IPS-18a (cell line): ENCODE results near the gene CNTN2.

Source experiments
- H3K27ac ChIP-seq: one replicate; pipeline ENCODE4 v1.5.1; 2013; ENCODE audit warnings: low read length
- H3K27me3 ChIP-seq: one replicate; pipeline ENCODE4 v1.6.1; 2013; ENCODE audit warnings: mild to moderate bottlenecking, low read length; ENCODE audit not compliant: control insufficient read depth, insufficient read depth
- H3K36me3 ChIP-seq: one replicate; pipeline ENCODE4 v1.6.1; 2013; ENCODE audit warnings: low read depth, low read length; ENCODE audit not compliant: control insufficient read depth
- H3K4me1 ChIP-seq: one replicate; pipeline ENCODE4 v1.6.1; 2013; ENCODE audit warnings: low read depth, low read length; ENCODE audit not compliant: control insufficient read depth
- H3K4me3 ChIP-seq: one replicate; pipeline ENCODE4 v1.5.1; 2013; ENCODE audit warnings: low read length
- H3K9ac ChIP-seq: one replicate; pipeline ENCODE4 v1.6.1; 2013; ENCODE audit warnings: mild to moderate bottlenecking, low read length, moderate library complexity
- H3K9me3 ChIP-seq: one replicate; pipeline ENCODE4 v1.6.1; 2013; ENCODE audit warnings: low read depth, low read length; ENCODE audit not compliant: control insufficient read depth

CNTN2 gene, protein sequence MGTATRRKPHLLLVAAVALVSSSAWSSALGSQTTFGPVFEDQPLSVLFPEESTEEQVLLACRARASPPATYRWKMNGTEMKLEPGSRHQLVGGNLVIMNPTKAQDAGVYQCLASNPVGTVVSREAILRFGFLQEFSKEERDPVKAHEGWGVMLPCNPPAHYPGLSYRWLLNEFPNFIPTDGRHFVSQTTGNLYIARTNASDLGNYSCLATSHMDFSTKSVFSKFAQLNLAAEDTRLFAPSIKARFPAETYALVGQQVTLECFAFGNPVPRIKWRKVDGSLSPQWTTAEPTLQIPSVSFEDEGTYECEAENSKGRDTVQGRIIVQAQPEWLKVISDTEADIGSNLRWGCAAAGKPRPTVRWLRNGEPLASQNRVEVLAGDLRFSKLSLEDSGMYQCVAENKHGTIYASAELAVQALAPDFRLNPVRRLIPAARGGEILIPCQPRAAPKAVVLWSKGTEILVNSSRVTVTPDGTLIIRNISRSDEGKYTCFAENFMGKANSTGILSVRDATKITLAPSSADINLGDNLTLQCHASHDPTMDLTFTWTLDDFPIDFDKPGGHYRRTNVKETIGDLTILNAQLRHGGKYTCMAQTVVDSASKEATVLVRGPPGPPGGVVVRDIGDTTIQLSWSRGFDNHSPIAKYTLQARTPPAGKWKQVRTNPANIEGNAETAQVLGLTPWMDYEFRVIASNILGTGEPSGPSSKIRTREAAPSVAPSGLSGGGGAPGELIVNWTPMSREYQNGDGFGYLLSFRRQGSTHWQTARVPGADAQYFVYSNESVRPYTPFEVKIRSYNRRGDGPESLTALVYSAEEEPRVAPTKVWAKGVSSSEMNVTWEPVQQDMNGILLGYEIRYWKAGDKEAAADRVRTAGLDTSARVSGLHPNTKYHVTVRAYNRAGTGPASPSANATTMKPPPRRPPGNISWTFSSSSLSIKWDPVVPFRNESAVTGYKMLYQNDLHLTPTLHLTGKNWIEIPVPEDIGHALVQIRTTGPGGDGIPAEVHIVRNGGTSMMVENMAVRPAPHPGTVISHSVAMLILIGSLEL

DNA sequence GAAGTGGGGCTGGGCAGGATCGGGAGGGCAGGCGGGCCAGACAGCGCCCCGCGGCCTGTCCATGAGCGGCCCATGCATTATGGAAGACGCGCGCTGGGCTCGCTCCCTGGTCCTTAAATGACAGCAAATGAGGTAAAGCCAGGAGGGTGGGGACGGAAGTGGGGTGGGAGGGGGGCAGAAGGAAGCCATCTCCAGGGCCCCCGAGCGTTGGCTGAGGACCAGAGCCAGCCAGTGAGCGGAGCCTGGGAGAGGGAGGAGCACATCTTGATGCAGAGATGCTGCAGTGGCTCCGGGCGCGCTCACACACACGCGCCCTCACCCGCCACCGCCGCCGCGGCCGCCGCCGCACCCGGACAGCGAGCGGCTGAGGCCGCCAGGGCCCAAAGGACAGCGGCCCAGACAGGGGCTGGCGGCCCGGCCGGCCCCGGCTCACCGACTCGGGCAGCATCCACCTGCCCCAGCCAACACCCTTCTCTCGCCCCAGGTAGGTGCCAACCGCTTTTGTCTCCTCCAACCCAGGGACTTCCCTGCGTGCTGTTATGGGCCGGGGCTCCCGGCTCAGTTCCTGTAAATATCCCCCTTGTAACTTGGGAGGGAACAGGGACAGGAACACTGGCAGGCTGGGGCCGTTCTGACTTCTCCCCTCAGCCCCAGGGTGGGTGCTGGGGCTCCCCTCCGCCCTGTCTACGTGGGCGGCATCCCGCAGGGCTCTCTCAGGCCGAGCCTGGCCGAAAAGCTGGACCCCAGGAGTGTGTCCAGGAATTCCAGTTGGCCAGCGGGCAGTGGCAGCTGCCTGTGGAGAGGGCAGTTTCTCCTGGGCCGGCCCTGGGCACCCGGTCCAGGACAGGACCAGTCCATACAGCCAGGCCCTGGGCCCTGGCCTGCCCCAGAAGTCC, at the start of gene CNTN2:
Gene CNTN2 (plus strand): TSS at position 302 of the 896 bp plus-strand sequence. CDS start 9,974 bp downstream, outside the sequence.
- H3K27me3 ChIP-seq = peaks cover 44% of the 10 kb centered on the region
- no peak within 1 kb of the TSS for H3K9ac ChIP-seq
- no peaks in the 10 kb centered on the region for H3K36me3 ChIP-seq
- H3K9me3 ChIP-seq = no peaks in the 10 kb centered on the region
- H3K27ac ChIP-seq = no peak within 1 kb of the TSS
- peak within 1 kb of the TSS; percentile 40 for H3K4me3 ChIP-seq
- peaks cover 20% of the 10 kb centered on the region for H3K4me1 ChIP-seq

DNA sequence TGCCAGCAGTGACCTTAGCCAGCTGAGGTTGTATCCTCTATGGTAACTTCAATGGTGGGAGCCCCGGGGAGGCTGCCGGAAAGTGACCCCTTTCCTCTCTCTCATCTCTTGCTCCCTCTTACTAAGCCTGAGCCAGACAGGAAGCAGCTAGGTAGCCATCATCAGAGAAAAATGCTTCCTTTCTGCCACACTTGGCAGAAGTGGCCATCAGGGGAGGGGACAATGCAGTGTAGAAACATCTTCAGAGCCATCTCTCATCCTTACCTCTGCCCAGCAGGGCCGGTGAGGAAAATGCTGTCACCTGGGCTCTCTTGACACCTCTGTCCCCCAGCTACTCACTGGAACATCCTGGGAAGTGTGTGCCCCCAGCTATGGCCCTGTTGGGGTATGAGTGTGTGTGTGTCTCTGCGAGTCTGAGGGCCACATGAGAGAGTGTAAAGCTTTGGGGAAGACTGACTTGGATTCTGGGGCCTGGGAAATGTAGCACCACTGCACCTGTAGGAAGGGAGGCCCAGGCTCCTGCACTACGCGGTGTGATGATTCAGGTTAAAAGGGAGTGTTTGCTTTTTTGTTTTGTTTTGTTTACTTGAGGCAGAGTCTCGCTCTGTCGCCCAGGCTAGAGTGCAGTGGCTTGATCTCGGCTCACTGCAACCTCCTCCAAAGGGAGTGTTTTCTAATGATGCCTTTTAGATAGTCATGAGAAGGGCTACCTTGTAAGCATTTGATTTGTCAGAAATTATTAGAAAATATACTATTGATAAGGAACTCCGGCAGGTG, 48.7 kb upstream of the CNTN2 start:
- Histone ChIP-seq H3K4me1 (peaks cover 16% of the 10 kb centered on the region), H3K27me3 (peaks cover 6% of the 10 kb centered on the region), H3K27ac (no peak overlapping the region), H3K36me3 (no peaks in the 10 kb centered on the region), H3K9ac (no peak overlapping the region), H3K4me3 (no peak overlapping the region), H3K9me3 (no peaks in the 10 kb centered on the region)

DNA sequence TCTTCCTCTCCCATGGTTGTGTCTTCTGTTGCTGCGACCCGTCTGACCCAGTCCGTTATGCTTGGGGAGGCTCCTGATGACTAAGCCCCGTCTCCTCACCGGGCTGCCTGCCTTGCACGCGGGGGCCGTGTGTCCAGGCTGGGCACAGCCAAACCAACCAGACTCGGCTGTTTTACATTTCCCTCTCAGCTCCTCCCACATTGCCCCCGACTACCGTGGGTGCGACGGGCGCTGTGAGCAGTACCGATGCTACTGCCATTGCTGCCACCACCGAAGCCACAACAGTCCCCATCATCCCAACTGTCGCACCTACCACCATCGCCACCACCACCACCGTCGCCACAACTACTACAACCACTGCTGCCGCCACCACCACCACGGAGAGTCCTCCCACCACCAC, 46.0 kb upstream of the CNTN2 start:
- Histone ChIP-seq H3K4me3 (no peak overlapping the region), H3K9me3 (no peaks in the 10 kb centered on the region), H3K9ac (no peak overlapping the region), H3K27me3 (no peaks in the 10 kb centered on the region), H3K36me3 (no peaks in the 10 kb centered on the region), H3K4me1 (peaks cover 1% of the 10 kb centered on the region), H3K27ac (no peak overlapping the region)

DNA sequence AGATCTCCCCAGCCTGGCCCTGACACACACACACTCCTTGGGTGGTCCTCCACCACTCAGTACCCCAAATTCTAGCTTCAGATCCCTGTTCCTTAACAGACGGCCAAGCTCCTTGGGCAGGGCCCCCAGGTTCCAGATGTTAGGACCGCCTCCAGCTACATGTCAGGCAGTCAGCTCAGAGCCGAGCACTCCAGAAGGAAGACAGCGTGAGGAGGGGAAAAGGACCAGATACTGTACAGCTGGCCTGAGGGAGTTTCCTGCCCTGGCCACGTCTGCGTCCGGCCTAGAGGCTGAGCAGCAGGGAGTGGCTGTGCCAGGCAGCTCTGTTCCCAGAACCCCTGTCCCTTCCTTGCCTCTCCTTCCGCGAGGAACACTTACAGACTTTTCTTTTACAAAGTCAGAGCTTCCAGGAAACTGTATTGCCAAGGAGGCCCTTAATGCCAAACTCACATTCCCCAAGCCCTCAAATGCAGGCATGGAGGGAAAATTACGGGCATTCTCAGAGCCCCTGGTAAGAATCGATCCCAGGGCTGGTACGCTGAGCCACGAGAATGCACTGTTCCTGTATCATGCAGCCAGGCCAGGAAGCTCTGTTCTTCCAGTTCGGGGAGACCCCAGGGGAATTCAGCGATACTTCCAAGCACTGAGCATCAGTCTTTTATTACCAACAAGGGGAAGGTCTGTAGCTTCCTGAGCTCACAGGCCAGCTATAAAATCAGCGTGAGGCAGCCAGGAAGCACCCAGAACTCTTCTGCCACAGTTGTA, 45.2 kb upstream of the CNTN2 start:
- Histone ChIP-seq H3K9ac (no peak overlapping the region), H3K4me1 (peaks cover 3% of the 10 kb centered on the region), H3K27ac (no peak overlapping the region), H3K4me3 (no peak overlapping the region), H3K27me3 (no peaks in the 10 kb centered on the region), H3K36me3 (no peaks in the 10 kb centered on the region), H3K9me3 (no peaks in the 10 kb centered on the region)

DNA sequence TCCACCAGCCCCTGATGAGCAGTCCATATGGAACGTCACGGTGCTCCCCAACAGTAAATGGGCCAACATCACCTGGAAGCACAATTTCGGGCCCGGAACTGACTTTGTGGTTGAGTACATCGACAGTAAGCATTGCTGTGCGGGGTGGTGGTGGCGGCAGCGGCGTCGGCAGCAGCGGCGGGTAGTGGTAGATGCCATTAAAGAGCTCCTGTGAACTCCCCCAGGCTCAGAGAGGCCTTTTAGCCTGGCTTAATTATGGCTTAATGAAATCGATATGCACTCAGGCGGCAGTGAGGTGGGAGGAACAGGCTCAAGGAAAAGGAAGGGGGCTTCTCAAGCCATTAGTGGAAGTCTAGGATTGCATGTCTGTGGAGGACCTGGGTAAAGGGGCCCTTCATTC, 41.9 kb upstream of the CNTN2 start:
- Histone ChIP-seq H3K4me1 (peaks cover 15% of the 10 kb centered on the region), H3K27me3 (no peaks in the 10 kb centered on the region), H3K9ac (no peak overlapping the region), H3K4me3 (no peak overlapping the region), H3K36me3 (no peaks in the 10 kb centered on the region), H3K27ac (no peak overlapping the region), H3K9me3 (no peaks in the 10 kb centered on the region)

DNA sequence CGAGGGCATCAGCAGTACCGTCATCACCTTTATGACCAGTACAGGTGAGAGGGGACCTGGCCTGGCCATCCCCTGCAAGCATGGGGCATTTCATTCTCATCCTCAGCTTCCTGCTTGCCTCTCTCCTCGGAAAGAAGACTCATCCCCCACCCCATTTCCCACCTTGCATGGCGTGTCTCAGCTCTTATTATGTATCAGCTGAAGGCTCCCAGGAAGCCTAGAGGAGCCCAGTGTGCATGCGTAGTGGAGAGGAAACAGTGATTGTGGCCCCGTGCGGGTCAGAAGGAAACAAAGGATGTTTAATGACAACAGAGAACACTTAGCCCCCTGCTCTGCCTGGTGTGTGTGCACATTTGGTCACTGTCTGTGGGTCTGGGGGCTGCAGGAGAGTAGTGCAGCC, 40.3 kb upstream of the CNTN2 start:
- Histone ChIP-seq H3K27ac (no peak overlapping the region), H3K36me3 (no peaks in the 10 kb centered on the region), H3K27me3 (no peaks in the 10 kb centered on the region), H3K9me3 (no peaks in the 10 kb centered on the region), H3K4me1 (peaks cover 15% of the 10 kb centered on the region), H3K9ac (no peak overlapping the region), H3K4me3 (no peak overlapping the region)

DNA sequence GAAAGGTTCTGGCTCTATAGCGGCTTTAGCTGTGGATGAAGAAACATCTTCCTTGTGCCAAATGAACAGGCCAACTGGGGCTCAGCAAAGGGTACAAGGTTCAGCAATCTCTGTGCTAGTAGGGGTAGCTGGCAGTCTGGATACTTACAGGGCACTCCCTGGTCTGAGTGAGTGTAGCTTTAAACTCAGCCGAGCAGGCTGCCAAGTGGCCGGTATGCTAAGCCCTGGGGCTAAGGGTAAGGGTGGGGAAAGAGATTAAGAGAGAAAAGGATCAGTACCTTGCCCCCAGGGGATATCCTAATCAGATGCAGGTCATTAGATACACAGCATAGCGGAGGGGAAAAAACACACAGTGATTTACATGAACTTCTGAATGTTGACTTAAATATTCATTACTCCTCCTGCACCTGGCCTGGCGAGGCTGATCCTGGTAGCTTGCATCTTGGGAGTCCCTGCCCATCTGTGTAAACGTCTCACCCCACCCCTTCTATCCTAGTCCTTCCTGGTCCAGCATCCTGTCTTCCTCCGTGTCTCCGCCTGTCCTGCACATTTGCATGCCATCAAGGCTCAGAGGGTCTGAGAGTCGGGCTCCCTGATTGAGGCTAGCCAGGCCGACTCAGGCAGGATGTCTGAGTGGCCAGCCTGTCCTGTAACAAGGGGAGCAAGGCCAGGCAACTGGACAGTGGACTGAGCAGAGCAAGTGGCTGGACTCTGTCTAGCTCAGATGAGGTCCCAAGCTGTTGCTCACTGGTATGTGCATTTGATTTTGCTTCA, 39.5 kb upstream of the CNTN2 start:
- no peak overlapping the region for H3K27ac ChIP-seq
- H3K27me3 ChIP-seq = no peaks in the 10 kb centered on the region
- no peak overlapping the region for H3K9ac ChIP-seq

DNA sequence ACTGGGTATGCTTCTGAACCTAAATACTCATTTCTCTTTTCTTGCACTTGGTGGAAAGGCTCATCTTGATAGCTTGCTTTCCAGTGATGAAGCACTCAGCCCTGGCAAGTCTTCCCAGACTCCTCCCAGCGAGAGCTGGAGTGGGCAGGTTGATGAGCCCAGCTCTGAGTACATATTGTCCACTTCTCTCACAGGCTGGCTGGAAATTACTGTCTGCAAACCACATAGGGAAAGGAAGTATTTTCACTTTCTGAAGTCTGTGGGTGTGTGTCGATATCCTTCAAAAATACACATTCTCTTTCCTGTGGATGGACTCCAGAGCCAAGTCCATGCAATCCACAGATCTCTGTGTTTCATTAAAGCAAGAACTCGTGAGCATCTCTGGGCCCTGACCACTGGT, 38.7 kb upstream of the CNTN2 start:
- Histone ChIP-seq H3K4me3 (no peak overlapping the region), H3K9me3 (no peaks in the 10 kb centered on the region), H3K27ac (no peak overlapping the region), H3K4me1 (peaks cover 15% of the 10 kb centered on the region), H3K36me3 (no peaks in the 10 kb centered on the region), H3K27me3 (no peaks in the 10 kb centered on the region), H3K9ac (no peak overlapping the region)

More for the DNA sequence above, 39.5 kb upstream of the CNTN2 start:
- Histone ChIP-seq H3K4me3 (no peak overlapping the region), H3K36me3 (no peaks in the 10 kb centered on the region), H3K9me3 (no peaks in the 10 kb centered on the region), H3K4me1 (peaks cover 15% of the 10 kb centered on the region)

DNA sequence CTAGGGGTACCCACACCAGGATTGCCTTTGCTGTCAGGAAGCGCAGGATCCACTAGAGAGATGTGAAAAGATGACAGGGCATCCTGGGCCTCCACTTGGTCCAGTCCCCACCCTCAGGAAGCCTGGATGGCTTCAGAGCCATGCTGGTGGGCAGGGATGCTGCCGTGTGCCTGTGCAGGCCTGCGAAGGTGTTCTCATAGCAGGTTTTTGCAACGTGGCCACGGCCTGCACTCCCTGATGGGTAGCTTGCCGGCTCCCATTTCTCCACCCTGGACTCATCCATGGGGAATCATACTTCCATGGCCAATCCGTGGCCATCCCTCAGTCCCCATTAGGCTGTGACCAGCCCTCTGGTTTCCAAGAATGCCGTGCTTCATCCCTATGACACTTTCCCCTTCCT, 34.1 kb upstream of the CNTN2 start:
- no peaks in the 10 kb centered on the region for H3K36me3 ChIP-seq
- H3K4me1 ChIP-seq = peaks cover 11% of the 10 kb centered on the region
- H3K4me3 ChIP-seq = no peak overlapping the region
- H3K27ac ChIP-seq = no peak overlapping the region
- H3K9ac ChIP-seq = no peak overlapping the region
- no peaks in the 10 kb centered on the region for H3K9me3 ChIP-seq
- H3K27me3 ChIP-seq = no peaks in the 10 kb centered on the region
